HG03342 (cell line): ENCODE data around the gene ENOSF1.

Source experiments
- ATAC-seq: cut with Tn5 transposase; IDR thresholded peaks from one replicate; pipeline ENCODE4 v1.9.1; 2021; ENCODE audit warnings: mild to moderate bottlenecking, moderate library complexity; ENCODE audit not compliant: unreplicated experiment

Gene ENOSF1

GRCh38 chr18:676069-676468, 36.4 kb downstream of the ENOSF1 start:
- ATAC-seq, result no peak

DNA sequence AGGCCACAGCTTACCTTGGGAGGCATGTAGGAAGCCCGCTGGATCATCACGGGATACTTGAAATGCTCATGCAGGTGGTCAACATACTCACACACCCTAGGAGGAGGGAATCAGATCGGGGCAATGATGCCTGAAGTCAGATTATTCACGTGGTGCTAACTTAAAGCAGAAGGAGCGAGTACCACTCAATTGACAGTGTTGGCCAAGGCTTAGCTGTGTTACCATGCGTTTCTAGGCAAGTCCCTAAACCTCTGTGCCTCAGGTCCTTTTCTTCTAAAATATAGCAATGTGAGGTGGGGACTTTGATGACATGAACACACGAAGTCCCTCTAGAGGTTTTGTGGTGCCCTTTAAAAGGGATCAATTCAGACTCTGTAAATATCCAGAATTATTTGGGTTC, 37.1 kb downstream of the ENOSF1 start:
- no peak for ATAC-seq

- no peak for ATAC-seq
Observed at GRCh38 chr18:673769-674168, 38.7 kb downstream of the ENOSF1 start.

- ATAC-seq, result no peak
Observed at GRCh38 chr18:673317-673716, 39.1 kb downstream of the ENOSF1 start.

- ATAC-seq, result no peak
Observed at GRCh38 chr18:671405-671804, 41.0 kb downstream of the ENOSF1 start.

DNA sequence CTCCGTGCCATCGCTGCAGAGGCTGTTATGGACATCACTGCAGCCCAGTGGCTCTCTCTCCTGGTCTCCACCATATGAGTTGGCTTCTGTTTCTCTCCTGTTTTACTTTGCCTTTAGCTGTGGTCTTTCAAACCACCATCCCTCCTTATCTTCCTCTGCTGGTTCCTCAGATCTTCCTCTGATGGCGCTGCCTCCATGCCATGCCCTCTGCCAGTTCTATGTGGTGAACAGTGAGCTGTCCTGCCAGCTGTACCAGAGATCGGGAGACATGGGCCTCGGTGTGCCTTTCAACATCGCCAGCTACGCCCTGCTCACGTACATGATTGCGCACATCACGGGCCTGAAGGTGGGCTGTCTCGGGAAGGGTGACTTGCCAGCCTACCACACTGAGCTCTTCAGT, 41.9 kb downstream of the ENOSF1 start:
- ATAC-seq, result no peak

GRCh38 chr18:669077-669476, 43.4 kb downstream of the ENOSF1 start:
- no peak for ATAC-seq

GRCh38 chr18:668260-668659, 44.2 kb downstream of the ENOSF1 start:
- ATAC-seq, result no peak

- ATAC-seq, result no peak
Observed at GRCh38 chr18:666628-667027, 45.8 kb downstream of the ENOSF1 start.

- ATAC-seq, result no peak
Observed at GRCh38 chr18:666177-666576, 46.3 kb downstream of the ENOSF1 start.

DNA sequence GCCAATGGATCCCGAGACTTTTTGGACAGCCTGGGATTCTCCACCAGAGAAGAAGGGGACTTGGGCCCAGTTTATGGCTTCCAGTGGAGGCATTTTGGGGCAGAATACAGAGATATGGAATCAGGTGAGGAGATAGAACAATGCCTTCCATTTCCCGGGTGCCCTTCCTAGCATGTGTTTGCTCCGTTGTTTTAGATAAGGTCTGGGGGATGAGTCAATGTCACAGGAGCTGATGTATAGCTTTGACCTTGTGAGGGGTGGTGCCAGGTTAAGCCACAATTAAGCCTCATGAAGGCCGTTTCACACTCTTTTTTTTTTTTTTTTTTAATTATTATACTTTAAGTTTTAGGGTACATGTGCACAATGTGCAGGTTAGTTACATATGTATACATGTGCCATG, 50.2 kb downstream of the ENOSF1 start:
- no peak for ATAC-seq

- no peak for ATAC-seq
Observed at GRCh38 chr18:659597-659996, 52.8 kb downstream of the ENOSF1 start.

GRCh38 chr18:658947-659533, 53.4 kb downstream of the ENOSF1 start:
- ATAC-seq, result no peak

- peak; percentile 40 for ATAC-seq
Observed at GRCh38 chr18:658001-658946, 54.2 kb downstream of the ENOSF1 start.

DNA sequence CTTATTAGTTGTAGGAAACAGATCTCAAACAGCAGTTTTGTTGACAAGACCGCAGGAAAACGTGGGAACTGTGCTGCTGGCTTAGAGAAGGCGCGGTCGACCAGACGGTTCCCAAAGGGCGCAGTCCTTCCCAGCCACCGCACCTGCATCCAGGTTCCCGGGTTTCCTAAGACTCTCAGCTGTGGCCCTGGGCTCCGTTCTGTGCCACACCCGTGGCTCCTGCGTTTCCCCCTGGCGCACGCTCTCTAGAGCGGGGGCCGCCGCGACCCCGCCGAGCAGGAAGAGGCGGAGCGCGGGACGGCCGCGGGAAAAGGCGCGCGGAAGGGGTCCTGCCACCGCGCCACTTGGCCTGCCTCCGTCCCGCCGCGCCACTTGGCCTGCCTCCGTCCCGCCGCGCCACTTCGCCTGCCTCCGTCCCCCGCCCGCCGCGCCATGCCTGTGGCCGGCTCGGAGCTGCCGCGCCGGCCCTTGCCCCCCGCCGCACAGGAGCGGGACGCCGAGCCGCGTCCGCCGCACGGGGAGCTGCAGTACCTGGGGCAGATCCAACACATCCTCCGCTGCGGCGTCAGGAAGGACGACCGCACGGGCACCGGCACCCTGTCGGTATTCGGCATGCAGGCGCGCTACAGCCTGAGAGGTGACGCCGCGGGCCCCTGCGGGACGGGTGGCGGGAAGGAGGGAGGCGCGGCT, 55.0 kb downstream of the ENOSF1 start, which contains the start of gene TYMS:
TYMS (plus strand) TSS at position 343 of the 690 bp plus-strand sequence; CDS start at position 433, 90 bp downstream.
- peak; percentile 43 for ATAC-seq

- ATAC-seq, result no peak
Observed at GRCh38 chr18:655445-655844, 57.0 kb downstream of the ENOSF1 start.

DNA sequence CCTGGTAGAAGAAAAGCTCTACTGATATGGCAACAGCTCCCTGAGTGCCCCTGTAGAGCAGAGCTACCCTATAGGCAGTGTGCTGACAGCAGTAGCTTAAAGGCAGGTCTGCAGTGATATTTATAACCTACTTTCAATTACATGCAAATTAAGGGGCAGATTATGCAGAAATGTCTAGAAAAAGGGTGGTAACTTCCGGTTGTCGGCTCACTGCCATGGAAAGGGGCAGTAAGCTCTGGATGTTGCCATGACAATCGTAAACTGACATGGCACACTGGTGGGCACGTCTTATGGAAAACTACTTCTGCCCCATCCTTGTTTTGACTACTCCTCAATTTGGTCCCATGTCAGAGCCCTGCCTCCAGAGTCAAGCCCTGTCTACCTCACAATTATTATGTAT, 57.8 kb downstream of the ENOSF1 start:
- no peak for ATAC-seq

GRCh38 chr18:653512-653911, 58.9 kb downstream of the ENOSF1 start:
- no peak for ATAC-seq

DNA sequence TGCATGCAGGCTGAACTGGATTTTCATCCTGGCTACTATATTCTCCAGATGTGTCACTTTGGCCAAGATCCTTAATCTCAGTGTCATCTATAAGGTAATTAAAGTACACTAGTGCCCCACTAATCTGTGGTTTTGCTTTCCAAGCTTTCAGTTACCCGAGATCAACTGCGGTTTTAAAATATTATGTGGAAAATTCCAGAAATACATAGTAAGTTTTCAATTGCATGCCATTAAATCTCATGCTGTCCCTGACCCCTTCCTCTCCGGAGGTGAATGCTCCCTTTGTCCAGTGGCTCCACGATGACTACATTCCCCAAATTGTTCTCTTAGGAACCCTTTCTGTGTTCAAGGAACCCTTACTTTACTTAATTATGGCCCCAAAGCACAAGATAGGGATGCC, 60.3 kb downstream of the ENOSF1 start:
- ATAC-seq, result no peak

DNA sequence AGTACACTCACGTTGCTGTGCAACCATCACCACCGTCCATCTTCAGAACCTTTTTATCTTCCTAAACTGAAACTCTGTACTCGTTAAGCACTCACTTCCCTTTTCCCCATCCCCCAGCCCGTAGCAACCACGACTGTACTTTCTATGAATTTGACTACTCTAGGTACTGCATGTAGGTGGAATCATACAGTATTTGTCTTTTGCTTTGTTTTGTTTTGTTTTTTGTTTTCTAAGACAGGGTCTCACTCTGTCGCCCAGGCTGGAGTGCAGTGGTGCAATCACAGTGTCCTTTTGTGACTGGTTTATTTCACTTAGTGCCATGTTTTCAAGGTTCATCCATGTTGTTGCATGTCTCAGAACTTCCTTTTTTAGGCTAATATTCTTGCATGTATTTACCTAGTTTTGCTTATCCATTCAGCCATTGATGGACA, 62.0 kb downstream of the ENOSF1 start:
- ATAC-seq, result peak; percentile 96

DNA sequence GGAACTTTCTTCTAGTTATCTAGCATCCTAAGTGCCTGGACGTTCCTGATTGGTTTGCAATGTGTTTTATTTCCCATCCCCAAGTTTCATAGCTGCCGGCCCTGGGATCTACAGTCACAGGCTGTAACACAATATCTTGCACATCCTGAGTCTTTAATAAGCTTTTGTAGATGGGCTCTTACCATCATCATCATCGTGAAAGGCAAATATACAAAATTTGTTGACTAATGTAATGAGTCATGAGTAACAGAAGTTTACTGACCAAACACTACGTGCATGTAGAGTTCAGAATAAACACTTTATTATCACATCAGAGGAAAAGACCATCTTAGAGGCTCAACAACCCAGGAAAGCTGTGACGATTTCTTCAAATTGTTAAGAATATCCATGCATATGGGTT, 63.1 kb downstream of the ENOSF1 start:
- ATAC-seq, result no peak

- ATAC-seq, result no peak
Observed at GRCh38 chr18:647304-647703, 65.1 kb downstream of the ENOSF1 start.
